HepG2 (cell line): ENCODE data around the gene ACTN4. TPM values are rescaled to one million over a fixed set of nuclear protein-coding genes. Genes with fewer than 3 reads are reported as not detected.

Source experiments
- ARID4A ChIP-seq: sonication (generic); formaldehyde crosslinking; IDR thresholded peaks from 2 replicates; pipeline ENCODE4 v1.5.0; 2020; ENCODE audit warnings: mild to moderate bottlenecking, missing genetic modification reagents, borderline replicate concordance
- ARID5B ChIP-seq: IDR thresholded peaks from 2 replicates; pipeline ENCODE4 v1.4.0; 2020; ENCODE audit warnings: mild to moderate bottlenecking, missing genetic modification reagents
- DRAP1 ChIP-seq: IDR thresholded peaks from 2 replicates; pipeline ENCODE4 v1.6.1; 2016; ENCODE audit warnings: missing genetic modification reagents, missing compliant biosample characterization
- GZF1 ChIP-seq: sonication (generic); formaldehyde crosslinking; IDR thresholded peaks from 2 replicates; pipeline ENCODE4 v1.5.1; 2020; ENCODE audit warnings: mild to moderate bottlenecking, missing genetic modification reagents
- IRF2 ChIP-seq: IDR thresholded peaks from 2 replicates; pipeline ENCODE4 v1.6.1; 2018; ENCODE audit warnings: missing genetic modification reagents, missing compliant biosample characterization
- MED1 ChIP-seq: sonication (generic); formaldehyde crosslinking; IDR thresholded peaks from 2 replicates; pipeline ENCODE4 v1.4.0; 2020; ENCODE audit warnings: missing genetic modification reagents
- RERE ChIP-seq: IDR thresholded peaks from 2 replicates; pipeline ENCODE4 v1.6.1; 2016; ENCODE audit warnings: low read depth, missing genetic modification reagents, missing compliant biosample characterization
- SMARCC2 ChIP-seq: fragments of 450-650 bp; IDR thresholded peaks from 2 replicates; pipeline ENCODE4 v1.6.1; 2017; ENCODE audit warnings: antibody characterized with exemption, mild to moderate bottlenecking
- XRCC5 ChIP-seq: fragments of 200-400 bp; formaldehyde crosslinking; optimal IDR thresholded peaks from 2 replicates; pipeline ENCODE3; 2017; ENCODE audit warnings: mild to moderate bottlenecking, low read length
- ZNF138 ChIP-seq: sonication (generic); formaldehyde crosslinking; IDR thresholded peaks from 2 replicates; pipeline ENCODE4 v1.5.0; 2020; ENCODE audit warnings: mild to moderate bottlenecking, low read depth, missing genetic modification reagents
- ZNF235 ChIP-seq: sonication (generic); formaldehyde crosslinking; IDR thresholded peaks from 2 replicates; pipeline ENCODE4 v1.8.1; 2023; ENCODE audit warnings: mild to moderate bottlenecking, missing genetic modification reagents, borderline replicate concordance
- ZNF30 ChIP-seq: sonication (generic); formaldehyde crosslinking; IDR thresholded peaks from 2 replicates; pipeline ENCODE4 v1.5.0; 2020; ENCODE audit warnings: mild to moderate bottlenecking, missing genetic modification reagents
- ZNF335 ChIP-seq: sonication (generic); formaldehyde crosslinking; IDR thresholded peaks from 2 replicates; pipeline ENCODE4 v1.4.0; 2020; ENCODE audit warnings: missing genetic modification reagents
- ZNF430 ChIP-seq: sonication (generic); formaldehyde crosslinking; IDR thresholded peaks from 2 replicates; pipeline ENCODE4 v1.9.0; 2021; ENCODE audit warnings: mild to moderate bottlenecking, missing genetic modification reagents
- ZNF44 ChIP-seq: sonication (generic); formaldehyde crosslinking; IDR thresholded peaks from 2 replicates; pipeline ENCODE4 v1.5.1; 2020; ENCODE audit warnings: mild to moderate bottlenecking, missing genetic modification reagents
- ZNF790 ChIP-seq: sonication (generic); formaldehyde crosslinking; IDR thresholded peaks from 2 replicates; pipeline ENCODE4 v1.8.0; 2022; ENCODE audit warnings: missing genetic modification reagents, mild to moderate bottlenecking, borderline replicate concordance
- polyA plus RNA-seq, 8 experiments: library from polyadenylated mRNA; depleted of rRNA in 3 of 8; stranded (reverse) in 7 of 8; unstranded in 1 of 8; fragments of >200 nt; fragmentation: Illumina TruSeq in 4 of 8; extraction: Trizol in 4 of 8; gene quantifications; 2 replicates each; pipeline versions ENCODE4 v1.2.1 to v1.2.3, GENCODE V29; 2011 to 2016; ENCODE audit warnings: low read depth in 4 of 8, missing spikeins in 1 of 8, mixed read lengths in 1 of 8; ENCODE audit not compliant: insufficient read depth in 1 of 8
- total RNA-seq, 5 experiments: library from RNA; depleted of rRNA; stranded (reverse); fragments of >200 nt; fragmentation: Illumina TruSeq; extraction: Trizol; gene quantifications; 2 replicates each; pipeline ENCODE4 v1.2.3, GENCODE V29; 2016; ENCODE audit warnings: low read depth in 1 of 5

Gene ACTN4
- total and polyA plus RNA-seq, 2 of the 13 experiments (the other 11 are each of a cell fraction or from before 2014, with no cell fraction given) = 171 to 192 TPM

- peak; percentile 53; the same call in 1 of the 2 replicates for TF ChIP-seq ARID5B (CRISPR knock-in tag)
- TF ChIP-seq ZNF30 (CRISPR knock-in tag) = 0 out of 2 replicates have a peak, but pooled peaks have one; percentile 38
- no peak for TF ChIP-seq ZNF138 (CRISPR knock-in tag)
- TF ChIP-seq SMARCC2 = no peak
- peak; percentile 14 for TF ChIP-seq XRCC5
- 0 out of 2 replicates have a peak, but pooled peaks have one; percentile 23 for TF ChIP-seq ZNF44 (CRISPR knock-in tag)
- peak; percentile 78 for TF ChIP-seq ZNF430 (CRISPR knock-in tag)
- peak; percentile 72; the same call in 1 of the 2 replicates for TF ChIP-seq ARID4A (CRISPR knock-in tag)
- TF ChIP-seq DRAP1 = 0 out of 2 replicates have a peak, but pooled peaks have one; percentile 4
- 0 out of 2 replicates have a peak, but pooled peaks have one; percentile 15 for TF ChIP-seq MED1 (CRISPR knock-in tag)
- TF ChIP-seq ZNF335 (CRISPR knock-in tag) = no peak
- TF ChIP-seq GZF1 (CRISPR knock-in tag) = no peak
- TF ChIP-seq RERE (CRISPR knock-in tag) = 0 out of 2 replicates have a peak, but pooled peaks have one; percentile 11
- TF ChIP-seq ZNF235 (CRISPR knock-in tag) = 0 out of 2 replicates have a peak, but pooled peaks have one; percentile 53
- peak; percentile 53; the same call in 1 of the 2 replicates for TF ChIP-seq ZNF790 (CRISPR knock-in tag)
- no peak for TF ChIP-seq IRF2 (CRISPR knock-in tag)
Observed at GRCh38 chr19:38700902-38701454, 53.5 kb downstream of the ACTN4 start (continued).
